Hematopoietic multipotent progenitor cell treated with erythropoietin and hydrocortisone succinate and interleukin-3 and kit ligand, for 17 days (in vitro differentiated cells): ENCODE results near the gene FBH1.
"Not testable (repeated sequence)": the region's sequence is repeated elsewhere in the genome, so short reads cannot be mapped to it uniquely, and the experiment has no call there.

Experiments used
- DNase-seq: peaks from one replicate; pipeline ENCODE4 v3.0.0-alpha.2; 2015; ENCODE audit warnings: low spot score

FBH1 gene

DNA sequence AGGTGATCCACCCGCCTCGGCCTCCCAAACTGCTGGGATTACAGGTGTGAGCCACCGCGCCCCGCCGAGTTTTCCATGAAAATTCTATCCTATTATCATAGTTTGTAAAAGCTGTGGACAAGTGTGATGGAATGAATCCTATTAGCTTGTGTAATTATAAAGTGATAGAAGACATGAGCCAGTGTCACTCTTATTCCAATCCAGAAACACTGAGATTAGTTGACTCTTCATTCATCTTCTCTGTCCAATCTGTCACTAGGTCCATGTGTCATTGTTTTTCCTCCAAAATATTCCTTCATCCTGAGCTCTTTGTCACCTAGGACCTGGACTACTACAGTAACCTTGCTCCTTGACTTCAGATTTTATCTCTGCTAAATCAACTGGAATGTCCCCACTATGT lies 13.5 kb downstream of the FBH1 start:
- no peak for DNase-seq

DNA sequence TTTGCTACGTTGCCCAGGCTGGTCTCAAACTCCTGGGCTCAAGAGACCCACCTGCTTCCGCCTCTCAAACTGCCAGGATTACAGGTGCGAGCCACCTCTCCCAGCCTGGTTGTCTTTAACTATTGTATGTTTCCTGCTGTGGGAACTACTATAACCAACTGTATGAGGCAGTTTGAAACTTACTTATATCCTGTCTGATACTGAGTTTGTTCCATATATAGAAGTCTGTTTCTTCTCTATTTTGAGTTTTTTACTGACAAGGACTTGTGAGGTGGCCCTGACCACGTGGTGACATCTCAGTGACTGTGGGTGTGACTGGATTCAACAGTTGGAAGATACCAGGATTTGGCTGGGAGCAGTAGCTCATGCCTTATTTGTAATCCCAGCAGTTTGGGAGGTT lies 14.2 kb downstream of the FBH1 start:
- DNase-seq: no peak

DNA sequence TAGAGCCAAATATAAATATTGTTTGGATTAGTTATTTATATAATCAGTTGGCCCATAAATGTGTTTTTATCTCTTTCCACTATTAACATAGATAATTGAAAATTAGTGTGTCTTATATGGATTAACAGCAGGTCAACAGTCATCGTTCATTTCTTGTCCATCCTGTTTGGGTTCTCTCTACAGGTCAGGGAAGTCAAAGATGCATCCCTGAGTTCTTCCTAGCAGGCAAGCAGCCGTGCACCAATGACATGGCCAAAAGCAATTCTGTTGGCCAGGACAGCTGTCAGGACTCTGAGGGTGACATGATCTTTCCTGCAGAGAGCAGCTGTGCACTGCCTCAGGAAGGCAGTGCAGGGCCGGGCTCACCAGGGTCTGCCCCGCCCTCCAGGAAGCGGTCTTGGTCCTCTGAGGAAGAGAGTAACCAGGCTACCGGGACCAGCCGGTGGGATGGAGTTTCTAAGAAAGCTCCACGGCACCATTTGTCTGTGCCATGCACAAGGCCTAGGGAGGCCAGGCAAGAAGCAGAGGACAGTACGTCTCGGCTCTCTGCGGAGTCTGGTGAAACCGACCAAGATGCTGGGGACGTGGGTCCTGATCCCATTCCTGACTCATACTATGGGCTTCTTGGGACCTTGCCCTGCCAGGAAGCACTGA lies 15.9 kb downstream of the FBH1 start:
- no peak for DNase-seq

DNA sequence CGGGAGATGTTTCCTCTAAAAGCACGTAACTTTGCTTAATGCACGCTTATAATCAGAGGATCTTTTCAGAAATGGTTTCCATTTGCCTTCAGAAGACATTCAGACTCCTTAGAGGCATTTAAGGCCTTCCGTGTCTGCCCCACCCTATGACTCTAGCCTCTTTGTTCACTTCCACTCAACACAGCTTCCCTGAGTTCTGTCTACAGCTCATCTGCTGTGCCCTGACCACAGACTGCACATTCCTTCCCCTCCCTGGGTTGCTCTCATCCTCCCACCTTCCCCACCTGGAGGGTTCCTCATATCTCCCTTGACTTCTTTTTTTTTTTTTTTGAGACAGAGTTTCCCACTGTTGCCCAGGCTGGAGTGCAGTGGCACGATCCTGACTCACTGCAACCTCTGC lies 16.6 kb downstream of the FBH1 start:
- no peak for DNase-seq

DNA sequence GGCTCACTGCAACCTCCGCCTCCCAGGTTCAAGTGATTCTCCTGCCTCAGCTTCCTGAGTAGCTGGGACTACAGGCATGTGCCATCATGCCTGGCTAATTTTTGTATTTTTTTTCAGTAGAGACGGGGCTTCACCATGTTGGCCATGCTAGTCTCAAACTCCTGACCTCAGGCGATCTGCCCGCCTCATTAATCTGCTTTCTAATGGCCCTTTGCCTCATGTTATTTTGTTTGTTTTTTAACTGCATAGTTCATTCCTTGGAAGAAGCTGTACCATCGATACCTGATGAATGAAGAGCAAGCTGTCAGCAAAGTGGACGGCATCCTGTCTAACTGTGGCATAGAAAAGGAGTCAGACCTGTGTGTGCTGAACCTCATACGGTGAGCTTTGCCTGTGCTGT lies 18.6 kb downstream of the FBH1 start:
- DNase-seq: not testable (repeated sequence)

DNA sequence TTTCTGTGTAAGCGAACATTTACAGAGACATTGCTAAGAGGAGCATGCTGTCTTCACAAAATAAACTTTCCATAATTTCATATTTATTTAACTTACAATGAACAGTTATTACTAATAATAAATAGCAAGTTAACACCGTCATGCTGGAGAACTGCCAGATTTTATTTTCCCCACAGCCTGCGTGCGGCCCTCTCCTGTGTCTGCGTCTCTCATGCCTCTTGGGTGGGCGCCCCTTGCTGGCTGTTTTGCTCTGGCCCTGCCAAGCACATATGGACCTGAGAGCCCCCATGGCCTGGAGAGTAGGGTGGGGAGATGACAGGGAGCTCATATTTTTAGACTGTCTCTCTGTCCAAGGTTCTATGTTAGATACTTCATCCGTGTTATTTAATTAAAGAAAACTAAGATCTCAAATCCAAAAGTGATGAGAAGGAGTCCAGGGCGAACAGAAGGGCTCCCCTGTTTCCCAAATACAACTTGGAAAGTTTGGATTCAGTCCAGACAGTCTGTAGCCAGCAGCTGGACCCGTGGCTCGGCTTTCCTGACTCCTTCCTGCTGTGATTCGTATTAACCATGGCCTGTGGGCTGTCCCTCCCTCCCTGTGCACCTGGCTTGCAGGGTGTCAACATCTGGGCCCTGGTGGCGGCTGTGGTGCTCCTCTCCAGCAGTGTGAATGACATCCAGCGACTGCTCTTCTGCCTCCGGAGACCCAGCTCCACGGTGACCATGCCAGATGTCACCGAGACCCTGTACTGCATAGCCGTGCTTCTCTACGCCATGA lies 20.5 kb downstream of the FBH1 start:
- DNase-seq: no peak

DNA sequence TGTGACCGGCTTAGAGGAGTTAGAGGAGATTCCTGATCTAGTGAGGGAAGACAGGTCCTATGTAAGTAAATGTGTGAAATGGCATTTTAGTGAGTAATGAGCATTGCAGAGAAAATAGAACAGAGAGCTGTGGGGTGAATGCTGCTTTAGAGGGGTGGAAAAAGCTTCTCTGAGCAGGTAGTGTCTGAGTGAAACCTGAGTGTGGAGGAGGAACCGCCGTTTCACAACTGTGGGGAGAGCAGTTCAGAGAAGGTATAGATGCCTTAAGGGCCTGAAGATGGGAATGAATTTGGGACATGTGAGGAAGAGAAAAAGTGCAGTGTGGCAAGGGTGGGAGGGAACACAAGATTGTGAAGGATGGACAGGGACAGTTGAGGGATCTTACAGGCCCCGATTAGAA lies 21.6 kb downstream of the FBH1 start:
- no peak for DNase-seq

DNA sequence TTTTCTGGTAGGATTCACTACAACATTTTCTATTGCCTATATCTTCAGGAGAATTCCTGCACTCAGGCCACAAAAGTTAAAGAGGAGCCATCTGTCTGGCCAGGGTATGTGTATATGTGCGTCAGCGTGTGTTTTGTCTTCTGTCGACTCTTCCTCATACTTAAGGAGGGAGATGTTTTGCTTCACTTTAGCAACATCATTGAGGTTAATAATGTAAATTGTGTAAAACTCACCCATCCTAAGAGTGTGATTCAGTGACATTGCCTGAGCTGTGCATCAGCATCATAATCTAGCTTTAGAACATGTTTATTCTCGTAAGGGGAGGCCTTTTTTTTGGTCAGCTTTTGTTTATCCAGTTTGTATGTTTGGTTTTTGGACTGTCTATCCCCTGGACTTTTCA lies 23.7 kb downstream of the FBH1 start:
- DNase-seq: no peak

DNA sequence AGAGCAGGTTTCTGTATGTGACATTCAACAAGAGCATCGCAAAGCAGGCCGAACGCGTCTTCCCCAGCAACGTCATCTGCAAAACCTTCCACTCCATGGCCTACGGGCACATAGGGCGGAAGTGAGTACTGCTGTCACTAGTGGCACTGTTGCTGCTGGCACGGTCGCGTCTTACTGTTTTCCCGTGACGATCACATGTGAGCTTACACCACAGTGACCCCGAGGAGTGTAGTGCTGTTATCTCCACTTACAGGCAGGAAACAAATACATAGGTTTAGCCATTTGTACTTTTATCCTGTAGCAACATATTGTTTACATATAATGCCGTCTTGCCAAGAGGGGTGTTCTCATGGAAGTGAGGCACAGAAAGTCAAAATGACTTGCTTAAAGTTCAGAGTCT lies 25.4 kb downstream of the FBH1 start:
- DNase-seq: no peak

DNA sequence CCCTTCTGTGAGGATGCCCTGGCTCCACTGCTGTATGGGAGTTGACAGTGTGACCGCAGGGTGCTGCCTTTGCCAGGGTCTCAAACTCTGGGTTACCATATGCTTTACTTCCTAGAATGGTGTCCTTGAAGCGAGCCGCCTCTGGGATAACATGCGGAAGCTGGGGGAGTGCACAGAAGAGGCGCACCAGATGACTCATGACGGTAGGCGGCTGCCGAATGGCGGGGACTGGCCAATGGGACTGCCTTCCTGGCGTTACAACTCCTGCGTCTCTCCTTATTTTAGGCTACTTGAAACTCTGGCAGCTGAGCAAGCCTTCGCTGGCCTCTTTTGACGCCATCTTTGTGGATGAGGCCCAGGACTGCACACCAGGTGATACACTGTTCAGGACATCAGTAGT lies 27.3 kb downstream of the FBH1 start:
- DNase-seq: no peak

DNA sequence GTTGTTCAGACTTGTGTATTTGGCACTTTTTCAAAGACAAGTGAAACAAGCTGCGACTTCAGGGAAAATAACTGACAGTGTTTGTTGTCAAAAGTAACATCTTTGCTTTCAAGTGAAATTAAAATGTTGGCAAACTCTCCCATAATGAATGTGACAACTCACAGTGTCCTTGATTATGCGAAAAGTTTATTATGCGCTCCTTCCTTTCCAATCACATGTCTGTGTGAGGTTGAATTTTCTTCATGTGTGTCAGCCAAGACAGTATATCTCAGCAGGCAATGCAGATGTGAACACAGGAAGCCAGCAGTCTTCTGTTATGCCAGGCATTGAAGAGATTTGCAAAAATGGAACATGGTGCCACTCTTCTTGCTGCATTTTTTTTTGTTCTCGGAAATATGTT lies 28.7 kb downstream of the FBH1 start:
- DNase-seq: no peak

DNA sequence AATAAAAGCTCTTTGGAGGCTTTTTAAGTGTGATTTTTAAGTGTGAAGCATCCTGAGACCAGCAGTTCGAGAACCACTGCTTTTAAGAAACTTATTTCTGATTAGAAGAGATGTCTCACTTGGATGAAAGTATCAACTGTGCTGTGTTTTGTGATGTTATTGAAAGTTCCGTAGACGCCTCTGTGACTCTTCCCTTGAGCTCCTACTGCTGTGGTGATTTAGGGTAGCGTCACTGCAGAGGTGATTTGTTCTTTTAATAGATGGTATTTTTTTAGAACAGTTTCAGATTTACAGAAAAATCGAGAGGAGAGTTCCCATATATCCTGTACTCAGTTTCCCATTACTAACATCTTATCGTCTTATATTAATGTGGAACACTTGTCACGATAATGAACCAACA lies 29.5 kb downstream of the FBH1 start:
- DNase-seq: no peak

DNA sequence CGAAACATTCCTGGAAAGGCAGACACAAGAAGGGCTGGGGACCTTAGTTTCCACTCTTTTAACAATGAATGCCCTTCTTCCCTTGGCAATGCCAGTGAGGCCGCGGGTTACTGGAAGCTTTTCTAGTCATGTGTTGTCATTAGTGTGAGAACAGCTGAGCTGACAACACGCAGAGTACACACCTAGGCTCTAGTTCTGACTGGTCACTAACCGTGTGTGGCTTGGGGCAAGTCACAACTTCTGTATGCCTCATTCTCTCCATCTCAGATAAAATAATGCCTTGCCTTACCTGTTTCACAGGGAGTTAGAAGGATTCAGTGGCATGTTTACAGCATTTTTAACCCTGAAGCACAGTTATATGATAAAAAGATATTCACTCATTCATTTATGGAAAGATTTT lies 31.7 kb downstream of the FBH1 start:
- no peak for DNase-seq

DNA sequence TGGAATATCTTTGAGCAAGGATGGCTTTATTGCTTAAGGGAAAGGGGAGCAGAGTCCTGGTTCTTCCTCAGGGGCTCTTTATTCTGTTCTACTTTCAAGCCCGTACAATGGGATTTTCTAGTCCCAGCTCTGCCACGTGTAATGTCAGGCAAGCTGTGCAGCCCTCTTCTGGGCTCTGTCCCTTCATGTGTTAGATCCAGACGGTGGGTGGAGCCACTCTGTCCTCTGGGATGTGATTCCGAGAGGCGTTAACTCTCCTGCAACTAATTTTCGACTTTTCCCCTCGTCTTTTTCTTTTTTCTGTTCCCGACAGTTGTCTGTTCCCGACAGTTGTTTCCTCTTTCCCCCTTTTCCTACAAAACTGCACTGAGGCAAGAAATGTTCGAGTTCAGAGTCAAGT lies 34.8 kb downstream of the FBH1 start:
- no peak for DNase-seq

DNA sequence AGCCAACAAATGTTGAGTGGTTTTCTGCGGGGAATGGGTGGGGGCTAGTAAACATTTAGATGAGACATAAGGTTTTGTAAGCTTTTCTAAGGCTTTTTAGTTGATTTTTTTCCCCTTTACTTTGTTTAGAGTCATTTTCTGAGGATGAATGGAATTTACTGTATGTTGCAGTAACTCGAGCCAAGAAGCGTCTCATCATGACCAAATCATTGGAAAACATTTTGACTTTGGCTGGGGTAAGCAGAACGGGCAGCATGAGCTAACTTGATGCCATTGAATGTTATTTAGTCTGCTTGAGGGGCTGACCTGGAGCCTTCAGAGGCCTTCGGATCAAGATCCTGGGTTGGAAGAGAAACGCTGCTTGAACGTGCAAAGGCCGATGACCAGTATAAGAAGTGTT lies 37.3 kb downstream of the FBH1 start:
- DNase-seq: no peak

DNA sequence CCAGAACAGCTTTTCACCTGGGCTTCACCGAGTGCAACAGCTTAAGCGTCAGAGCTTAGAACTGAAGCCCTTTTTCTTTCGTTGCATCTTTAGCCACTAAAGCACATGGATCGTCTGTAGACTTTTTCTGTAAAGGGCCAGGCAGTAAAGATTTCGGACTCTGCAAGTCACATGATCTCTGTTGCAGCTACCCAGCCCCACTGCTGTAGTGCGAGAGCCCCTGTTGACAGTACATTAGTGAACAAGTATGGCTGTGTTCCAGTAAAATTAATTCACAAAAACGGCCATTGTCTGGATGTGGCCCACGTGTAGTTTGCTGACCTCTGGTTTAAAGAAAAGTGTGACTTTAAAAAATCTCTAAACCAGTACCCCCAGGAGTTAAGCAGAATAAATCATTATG lies 39.4 kb downstream of the FBH1 start:
- no peak for DNase-seq

DNA sequence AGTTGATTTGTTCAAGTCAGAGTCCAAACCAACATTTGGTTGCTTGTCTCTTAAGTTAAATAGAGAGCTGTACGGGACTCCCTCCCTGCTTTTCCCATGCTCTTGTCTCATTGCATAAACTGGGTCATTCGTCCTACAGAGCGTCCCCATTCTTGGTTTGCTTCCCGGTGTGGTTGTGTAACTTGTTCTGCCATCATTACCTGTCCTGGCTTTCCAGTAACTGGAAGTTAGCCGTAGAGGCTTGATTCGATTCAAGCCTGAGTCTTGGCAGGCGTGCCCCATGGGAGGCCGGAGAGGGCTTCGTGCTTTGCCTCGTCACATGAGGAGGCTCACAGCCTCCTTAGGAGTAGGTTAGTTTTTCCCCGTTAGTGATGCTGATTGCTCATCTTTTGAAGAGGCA lies 40.2 kb downstream of the FBH1 start:
- DNase-seq: no peak

DNA sequence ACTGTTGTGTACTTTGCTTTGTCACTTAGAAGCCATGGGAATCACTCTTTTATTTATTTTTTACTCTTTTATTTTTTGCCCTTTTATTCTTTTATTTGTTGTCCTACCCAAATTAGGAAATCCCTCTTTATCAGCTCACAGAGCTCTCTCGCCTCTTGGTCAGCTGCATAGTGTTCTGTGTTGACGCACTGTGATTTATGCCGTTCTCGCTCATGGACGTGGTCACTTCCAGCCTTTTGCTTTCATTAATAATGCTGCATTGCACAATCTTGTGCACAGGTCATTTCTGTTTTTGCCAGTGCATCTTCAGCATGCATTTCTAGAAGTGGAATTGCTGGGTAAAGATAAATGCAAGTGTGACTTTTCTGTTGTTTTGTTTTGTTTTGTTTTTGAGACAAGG lies 42.3 kb downstream of the FBH1 start:
- DNase-seq: no peak

DNA sequence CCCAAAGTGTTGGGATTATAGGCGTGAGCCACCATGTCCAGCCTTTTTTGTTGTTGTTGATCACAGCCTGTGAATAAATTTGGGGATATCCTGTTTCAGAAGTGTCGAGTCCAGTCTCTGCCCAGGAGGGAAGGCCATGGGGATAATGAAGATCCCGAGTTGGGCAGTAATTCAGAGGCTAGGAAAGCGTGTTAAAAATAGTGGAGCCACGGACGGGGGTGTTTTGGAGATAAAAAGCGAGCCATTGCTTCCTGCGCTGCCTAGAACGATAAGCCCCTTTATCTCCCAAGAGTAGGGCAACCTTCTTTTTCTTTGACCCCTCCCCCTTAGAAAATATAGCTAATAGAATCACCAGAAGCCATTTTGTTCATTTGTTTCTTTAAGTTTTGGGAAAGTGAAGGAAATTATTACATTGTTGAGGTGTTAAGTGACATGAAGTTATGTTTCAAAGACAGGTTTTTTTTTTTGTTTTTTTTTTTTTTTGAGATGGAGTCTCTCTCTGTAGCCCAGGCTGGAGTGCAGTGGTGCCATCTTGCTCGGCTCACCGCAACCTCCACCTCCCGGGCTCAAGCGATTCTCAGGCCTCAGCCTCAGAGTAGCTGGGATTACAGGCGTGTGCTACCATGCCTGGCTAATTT lies 44.0 kb downstream of the FBH1 start:
- DNase-seq: peak; percentile 41

DNA sequence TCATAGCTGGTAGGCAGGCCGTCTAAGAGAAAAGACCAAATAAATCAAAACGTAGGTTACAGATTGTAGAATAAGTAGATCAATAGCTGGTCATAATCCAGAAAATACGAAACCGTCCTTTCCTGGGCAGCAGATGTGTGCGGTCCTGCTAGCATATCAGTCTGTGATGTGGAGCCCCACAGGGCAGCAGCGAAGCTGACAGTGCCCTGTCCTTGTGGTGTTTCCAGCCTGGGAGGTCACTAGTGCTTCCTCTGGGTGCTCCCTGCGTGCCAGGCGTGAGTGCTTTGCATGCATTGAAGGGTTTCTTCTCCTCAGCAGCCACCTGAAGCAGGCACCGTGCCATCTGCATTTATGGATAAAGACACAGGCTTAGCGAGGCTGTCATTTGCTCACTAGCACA lies 45.6 kb downstream of the FBH1 start:
- no peak for DNase-seq

DNA sequence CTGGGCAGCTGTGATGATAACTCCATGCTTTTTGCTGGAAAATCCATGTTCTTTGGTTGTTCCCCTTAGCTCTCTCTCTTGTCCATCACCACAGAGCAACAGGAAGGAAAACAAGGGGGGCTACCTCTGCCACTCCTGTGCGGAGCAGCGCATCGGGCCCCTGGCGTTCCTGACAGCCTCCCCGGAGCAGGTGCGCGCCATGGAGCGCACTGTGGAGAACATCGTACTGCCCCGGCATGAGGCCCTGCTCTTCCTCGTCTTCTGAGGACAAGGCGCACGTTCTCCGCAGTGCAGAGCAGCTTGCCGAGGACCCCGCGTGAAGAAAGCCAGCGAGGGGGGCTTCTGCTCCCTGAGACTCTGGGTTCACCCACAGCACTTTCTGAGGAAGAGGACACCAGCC lies 47.0 kb downstream of the FBH1 start:
- DNase-seq: no peak

DNA sequence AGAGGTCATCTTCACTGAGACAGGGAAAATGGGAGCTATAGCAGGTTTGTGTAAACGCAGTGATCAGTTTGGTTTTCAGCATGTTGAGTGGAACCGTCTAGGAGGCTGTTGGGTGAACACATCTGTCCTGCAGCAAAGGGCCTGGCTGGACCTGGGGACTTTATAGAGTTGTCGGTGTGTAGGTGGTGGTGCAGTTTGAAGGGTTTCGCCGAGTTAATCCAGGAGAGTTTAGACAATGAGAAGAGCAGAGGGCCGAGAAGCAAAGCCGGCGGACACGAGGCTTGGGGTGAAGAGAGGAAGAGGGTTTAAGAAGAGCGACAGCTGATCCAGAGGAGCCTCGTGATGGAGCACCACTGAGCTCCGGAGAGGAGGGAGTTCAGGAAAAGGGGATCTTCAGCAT lies 48.2 kb downstream of the FBH1 start:
- no peak for DNase-seq

DNA sequence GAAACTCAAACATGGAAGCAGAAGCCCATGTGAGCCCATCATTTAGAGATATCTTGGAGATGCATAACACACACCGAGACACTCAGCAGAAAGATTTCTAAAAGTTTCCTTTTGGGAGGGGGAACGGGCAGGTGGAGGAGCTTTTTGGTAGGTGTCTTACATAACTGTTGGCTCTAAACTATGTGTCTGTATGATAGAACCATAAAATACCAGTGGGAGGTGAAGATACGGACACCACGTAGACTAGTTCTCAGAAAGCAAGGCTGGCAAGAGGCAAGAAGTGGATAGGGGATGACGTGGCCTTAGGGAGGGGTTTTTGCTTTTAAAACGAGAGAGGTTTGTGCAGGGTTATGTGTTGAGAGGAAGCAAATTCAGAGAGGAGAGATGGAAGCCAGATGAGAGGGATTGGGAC lies 50.8 kb downstream of the FBH1 start:
- DNase-seq: peak; percentile 58

DNA sequence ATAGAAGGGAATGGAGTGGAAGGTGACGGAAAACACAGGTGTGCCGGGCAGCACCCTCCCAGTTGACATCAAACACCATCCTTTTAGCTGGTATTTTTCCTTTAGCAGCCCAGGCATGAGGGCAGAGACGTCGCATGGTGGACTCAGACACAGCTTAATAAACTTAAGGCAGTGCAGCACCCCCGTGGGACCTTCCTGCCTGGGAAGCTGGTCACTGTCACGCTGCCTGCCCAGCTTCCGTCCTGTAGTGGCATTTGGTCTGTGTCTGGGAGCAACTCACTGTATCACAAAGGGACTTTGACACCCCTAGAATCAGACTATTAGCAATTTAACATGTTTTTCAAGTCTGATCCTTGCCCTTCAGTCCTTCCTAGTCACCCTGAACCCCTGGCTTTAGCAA lies 51.5 kb downstream of the FBH1 start:
- DNase-seq: no peak
